Measurements from ENCODE around the gene HHAT.

Gene HHAT

DNA sequence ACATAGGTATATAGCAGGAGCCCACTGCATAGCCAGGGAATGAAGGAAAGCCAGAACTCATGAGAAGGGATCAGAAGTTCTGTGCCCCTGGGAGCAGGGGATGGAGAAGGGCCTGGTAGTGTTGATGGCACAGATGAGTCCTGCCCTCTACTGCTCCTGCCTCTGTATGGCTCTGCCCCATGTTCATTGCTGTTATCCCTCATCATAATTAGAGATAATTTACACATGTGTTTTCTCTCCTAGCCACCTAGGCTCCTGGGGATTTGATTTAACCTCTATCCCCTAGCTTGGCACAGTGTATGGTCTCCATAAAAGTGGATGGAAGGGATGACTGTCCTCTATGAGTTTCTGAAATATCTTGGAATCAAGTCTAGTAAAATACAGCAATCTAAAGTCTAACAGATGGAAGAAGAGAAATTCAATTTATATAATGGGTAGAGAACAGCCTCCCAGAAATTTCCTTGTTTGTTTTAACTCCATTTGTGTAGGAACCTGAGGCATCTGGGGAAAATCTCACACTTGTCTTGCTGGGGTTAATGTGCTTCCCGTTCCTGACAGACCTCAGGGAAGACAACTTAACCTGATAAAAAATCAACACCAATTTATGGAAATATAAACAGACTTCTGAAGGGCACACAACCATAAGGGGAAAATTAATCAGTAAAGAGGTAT is 393.8 kb downstream of the HHAT start:
- DNase-seq (ENCODE audit: low read depth): no peak

DNA sequence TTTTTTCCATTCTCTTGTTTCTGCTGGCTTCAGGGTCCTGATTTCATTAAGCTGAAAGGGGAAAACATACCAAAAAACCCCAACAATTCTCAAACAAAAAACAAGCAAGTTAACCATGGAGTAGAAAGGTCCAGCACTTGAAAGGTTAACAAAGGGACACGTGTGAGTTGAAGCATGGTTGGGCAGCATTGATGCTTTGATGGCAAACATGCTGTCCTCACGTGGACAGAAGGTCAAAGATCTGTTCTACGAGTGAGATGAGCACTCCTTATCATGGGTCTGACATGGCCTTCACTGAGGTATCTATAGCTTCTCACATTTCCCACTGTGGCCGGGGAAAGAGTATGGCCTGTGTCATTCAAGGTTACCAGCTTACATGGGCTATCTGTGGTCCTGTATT is 394.9 kb downstream of the HHAT start:
- no peak for DNase-seq (ENCODE audit: low read depth)

DNA sequence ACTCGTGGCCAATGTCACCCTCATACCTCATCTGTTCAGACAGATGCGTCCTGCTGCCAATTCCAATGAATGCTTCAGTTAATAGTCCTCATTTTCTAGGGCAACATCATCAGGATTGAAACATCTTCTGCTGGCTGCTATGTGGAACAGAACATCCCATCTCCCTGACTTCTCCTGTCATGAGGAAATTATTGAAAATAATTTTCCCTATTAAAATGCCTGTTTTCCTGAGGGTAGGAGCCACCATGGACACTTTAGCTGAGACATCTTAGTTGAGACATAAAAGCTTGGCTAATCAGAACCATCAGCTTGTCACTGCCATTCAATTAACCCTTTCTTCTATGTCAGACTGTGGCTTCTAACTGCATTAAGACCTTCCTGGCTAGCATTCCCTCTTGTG is 396.1 kb downstream of the HHAT start:
- DNase-seq (ENCODE audit: low read depth): no peak
